H1 (cell line): Measurements from ENCODE around the gene MT1F. TPM values are rescaled to one million over a fixed set of nuclear protein-coding genes. Genes with fewer than 3 reads are reported as not detected.

Source experiments
- CTCF ChIA-PET: fragments of 300-600 bp; sonication (Branson Sonifier 250); formaldehyde crosslinking; loops from one replicate; lab custom pipeline; 2021; ENCODE audit not compliant: partially characterized antibody; lab: Charles Lee
- POLR2A ChIA-PET: fragments of 300-600 bp; sonication (Branson Sonifier 250); formaldehyde crosslinking; loops from one replicate; lab custom pipeline; 2021; ENCODE audit warnings: inconsistent platforms; ENCODE audit not compliant: partially characterized antibody; lab: Charles Lee
- DNase-seq, 2 experiments: peaks; one replicate each; pipeline versions ENCODE4 v3.0.0 to v3.0.0-alpha.2; 2010 to 2022; ENCODE audit warnings: low spot score in 2 of 2, low read depth in 1 of 2, mixed read lengths in 1 of 2
- FAIRE-seq: peaks from 2 replicates; lab custom pipeline; 2011; peaks lifted over from hg19 to GRCh38; lab: Jason Lieb, UNC
- H2AFZ ChIP-seq: 2 replicates; pipeline ENCODE4 v1.8.1; 2012; ENCODE audit warnings: low read length, inconsistent platforms
- H2AK5ac ChIP-seq: 2 replicates; pipeline ENCODE4 v1.6.1; 2013; ENCODE audit warnings: low read depth, low read length
- H2BK120ac ChIP-seq: replicated peaks from 2 replicates; pipeline ENCODE3; 2013; ENCODE audit warnings: low read depth, low read length, inconsistent platforms
- H2BK12ac ChIP-seq: 2 replicates; pipeline ENCODE4 v1.6.1; 2013; ENCODE audit warnings: low read depth, low read length
- H2BK15ac ChIP-seq: 2 replicates; pipeline ENCODE4 v1.6.1; 2013; ENCODE audit warnings: low read length
- H2BK20ac ChIP-seq: 2 replicates; pipeline ENCODE4 v1.6.1; 2013; ENCODE audit warnings: low read length
- H2BK5ac ChIP-seq: 2 replicates; pipeline ENCODE4 v1.6.1; 2013; ENCODE audit warnings: low read depth, low read length
- H3K14ac ChIP-seq: 2 replicates; pipeline ENCODE4 v1.6.1; 2013; ENCODE audit warnings: inconsistent platforms; ENCODE audit not compliant: insufficient read length
- H3K18ac ChIP-seq: 2 replicates; pipeline ENCODE4 v1.6.1; 2013; ENCODE audit warnings: low read length; ENCODE audit errors: extremely low read depth
- H3K23ac ChIP-seq: 2 replicates; pipeline ENCODE4 v1.6.1; 2013; ENCODE audit warnings: inconsistent platforms; ENCODE audit not compliant: insufficient read length
- H3K23me2 ChIP-seq: 2 replicates; pipeline ENCODE4 v1.6.1; 2013; ENCODE audit warnings: low read depth, low read length
- H3K27ac ChIP-seq: 2 replicates; pipeline ENCODE4 v1.6.1; 2011; ENCODE audit warnings: low read depth, low read length, inconsistent platforms
- H3K27me3 ChIP-seq, 4 experiments: replicated peaks in 1 of 4; 1 replicate in 1 of 4; 2 replicates in 3 of 4; pipeline versions ENCODE4 v1.6.1 to v1.8.1; 2011 to 2013; ENCODE audit warnings: low read length in 3 of 4, mild to moderate bottlenecking in 3 of 4, inconsistent platforms in 2 of 4, mixed read lengths in 2 of 4, moderate library complexity in 1 of 4; ENCODE audit not compliant: control insufficient read depth in 3 of 4, insufficient read depth in 3 of 4; ENCODE audit errors: extremely low read depth in 1 of 4
- H3K36me3 ChIP-seq, 4 experiments: 2 replicates each; pipeline versions ENCODE4 v1.6.1 to v1.8.1; 2011 to 2013; ENCODE audit warnings: mild to moderate bottlenecking in 4 of 4, low read length in 3 of 4, moderate library complexity in 2 of 4, control low read depth in 1 of 4, inconsistent platforms in 1 of 4; ENCODE audit not compliant: insufficient read depth in 4 of 4, control insufficient read depth in 2 of 4
- H3K4ac ChIP-seq: replicated peaks from 2 replicates; pipeline ENCODE3; 2013; ENCODE audit warnings: low read length, low read depth, mixed read lengths, inconsistent platforms; ENCODE audit not compliant: insufficient read length
- H3K4me1 ChIP-seq, 4 experiments: replicated peaks in 1 of 4; 1 replicate in 1 of 4; 2 replicates in 3 of 4; pipeline versions ENCODE4 v1.6.1 to v1.8.1; 2011 to 2013; ENCODE audit warnings: low read length in 3 of 4, inconsistent platforms in 2 of 4, mixed read lengths in 1 of 4; ENCODE audit not compliant: insufficient read depth in 4 of 4, control insufficient read depth in 3 of 4
- H3K4me2 ChIP-seq, 2 experiments: 2 replicates each; pipeline versions ENCODE4 v1.6.1 to v1.8.1; 2011 to 2013; ENCODE audit warnings: low read depth in 2 of 2, low read length in 2 of 2, control low read depth in 1 of 2, inconsistent platforms in 1 of 2, mild to moderate bottlenecking in 1 of 2; ENCODE audit not compliant: insufficient read depth in 1 of 2
- H3K4me3 ChIP-seq, 4 experiments: fragments of 200-600, 300-600 bp in 1 of 4; sonication (generic), shearing (Covaris generic), sonication (Bioruptor Twin) in 1 of 4; 2 replicates each; pipeline versions ENCODE4 v1.5.1 to v1.8.1; 2011 to 2016; ENCODE audit warnings: low read length in 4 of 4, low read depth in 3 of 4, control low read depth in 2 of 4, inconsistent platforms in 2 of 4, mild to moderate bottlenecking in 2 of 4, mixed read lengths in 1 of 4, moderate library complexity in 1 of 4; ENCODE audit not compliant: insufficient read depth in 2 of 4; ENCODE audit errors: extremely low read depth in 1 of 4
- H3K56ac ChIP-seq: replicated peaks from 2 replicates; pipeline ENCODE3; 2013; ENCODE audit warnings: low read depth, mild to moderate bottlenecking, mixed read lengths, low read length, inconsistent platforms; ENCODE audit not compliant: insufficient read length
- H3K79me1 ChIP-seq: 2 replicates; pipeline ENCODE4 v1.6.1; 2013; ENCODE audit warnings: low read depth, low read length, control low read depth
- H3K79me2 ChIP-seq, 2 experiments: 2 replicates each; pipeline versions ENCODE4 v1.6.1 to v1.8.1; 2012 to 2013; ENCODE audit warnings: low read length in 2 of 2, mild to moderate bottlenecking in 2 of 2, inconsistent platforms in 1 of 2; ENCODE audit not compliant: insufficient read depth in 2 of 2, control insufficient read depth in 1 of 2
- H3K9ac ChIP-seq, 4 experiments: replicated peaks in 1 of 4; 1 replicate in 1 of 4; 2 replicates in 3 of 4; pipeline versions ENCODE4 v1.6.1 to v1.8.1; 2011 to 2013; ENCODE audit warnings: low read depth in 3 of 4, low read length in 3 of 4, control low read depth in 2 of 4, mild to moderate bottlenecking in 2 of 4, moderate library complexity in 2 of 4, inconsistent platforms in 1 of 4; ENCODE audit errors: extremely low read depth in 1 of 4
- H3K9me3 ChIP-seq, 2 experiments: 2 replicates each; pipeline versions ENCODE4 v1.6.1 to v1.8.1; 2012 to 2013; ENCODE audit warnings: mild to moderate bottlenecking in 2 of 2, moderate library complexity in 2 of 2, control low read depth in 1 of 2, inconsistent platforms in 1 of 2, low read depth in 1 of 2, low read length in 1 of 2, mixed read lengths in 1 of 2; ENCODE audit not compliant: insufficient read depth in 2 of 2
- H4K20me1 ChIP-seq, 2 experiments: replicated peaks in 1 of 2; 2 replicates each; pipeline versions ENCODE3 to v1.8.1; 2011 to 2013; ENCODE audit warnings: inconsistent platforms in 2 of 2, low read length in 2 of 2, mild to moderate bottlenecking in 1 of 2; ENCODE audit not compliant: insufficient read depth in 2 of 2, control insufficient read depth in 1 of 2
- H4K5ac ChIP-seq: 2 replicates; pipeline ENCODE4 v1.6.1; 2013; ENCODE audit warnings: low read length, low read depth, mixed read lengths, inconsistent platforms; ENCODE audit not compliant: insufficient read length
- H4K8ac ChIP-seq: 2 replicates; pipeline ENCODE4 v1.8.0; 2013; ENCODE audit warnings: mild to moderate bottlenecking, moderate library complexity, low read length, inconsistent platforms; ENCODE audit not compliant: insufficient read depth; ENCODE audit errors: extremely low read depth
- H4K91ac ChIP-seq: replicated peaks from 2 replicates; pipeline ENCODE3; 2013; ENCODE audit warnings: low read length, mixed read lengths, inconsistent platforms; ENCODE audit not compliant: insufficient read length
- E2F6 ChIP-seq: IDR thresholded peaks from 2 replicates; pipeline ENCODE4 v1.6.1; 2012; ENCODE audit warnings: inconsistent platforms
- GABPA ChIP-seq: IDR thresholded peaks from 2 replicates; pipeline ENCODE4 v1.6.1; 2011; ENCODE audit warnings: mild to moderate bottlenecking, low read length, moderate library complexity, borderline replicate concordance; ENCODE audit not compliant: insufficient read depth
- GTF2F1 ChIP-seq: IDR thresholded peaks from 2 replicates; pipeline ENCODE4 v1.6.1; 2012; ENCODE audit warnings: low read depth, low read length, improper control_type of control experiment, borderline replicate concordance
- KDM4A ChIP-seq: IDR thresholded peaks from one replicate; pipeline ENCODE4 v1.7.1; 2012; ENCODE audit warnings: low read depth, mild to moderate bottlenecking, moderate library complexity, low read length, inconsistent platforms; ENCODE audit not compliant: severe bottlenecking
- NANOG ChIP-seq: IDR thresholded peaks from 2 replicates; pipeline ENCODE4 v1.6.1; 2011; ENCODE audit warnings: low read length, low read depth, mild to moderate bottlenecking, inconsistent platforms; ENCODE audit not compliant: insufficient read depth, poor library complexity, severe bottlenecking
- POU5F1 ChIP-seq: IDR thresholded peaks from 2 replicates; pipeline ENCODE4 v1.6.1; 2011; ENCODE audit warnings: low read depth, mild to moderate bottlenecking, low read length, moderate library complexity
- SAP30 ChIP-seq: fragments of 300-600 bp; sonication (generic); IDR thresholded peaks from 2 replicates; pipeline ENCODE4 v1.7.1; 2012; ENCODE audit warnings: low read length, moderate library complexity, mild to moderate bottlenecking, inconsistent platforms; ENCODE audit not compliant: insufficient read depth, insufficient replicate concordance
- SIX5 ChIP-seq: IDR thresholded peaks from 2 replicates; pipeline ENCODE4 v1.6.1; 2011; ENCODE audit warnings: mild to moderate bottlenecking, low read depth, low read length
- SP1 ChIP-seq: IDR thresholded peaks from 2 replicates; pipeline ENCODE4 v1.6.1; 2011; ENCODE audit warnings: low read depth, low read length
- TAF1 ChIP-seq: IDR thresholded peaks from 2 replicates; pipeline ENCODE4 v1.6.1; 2011; ENCODE audit warnings: mild to moderate bottlenecking, low read depth, low read length
- TCF12 ChIP-seq: IDR thresholded peaks from 2 replicates; pipeline ENCODE4 v1.6.1; 2011; ENCODE audit warnings: low read depth, mild to moderate bottlenecking, low read length
- WGBS, 2 experiments: shearing (Covaris generic) in 1 of 2; methylation state at CpG; one replicate each; pipeline versions ENCODE4 v1.1.6 to v1.1.7; 2013 to 2015; ENCODE audit warnings: low lambda C conversion rate in 2 of 2, mixed read lengths in 2 of 2, inconsistent platforms in 1 of 2, low coverage in 1 of 2, missing lambda C conversion rate in 1 of 2; ENCODE audit not compliant: insufficient replicate concordance in 2 of 2, insufficient coverage in 1 of 2, insufficient read length in 1 of 2; ENCODE audit errors: extremely low coverage in 1 of 2, missing lambda C conversion rate in 1 of 2; 5-methylcytosine and 5-hydroxymethylcytosine counted together
- polyA plus RNA-seq, 7 experiments: library from polyadenylated mRNA; depleted of rRNA in 3 of 7; stranded (reverse) in 5 of 7; unstranded in 2 of 7; fragments of >200 nt in 5 of 7; fragments of 200-250 nt in 2 of 7; gene quantifications; 1 replicate in 5 of 7; 2 replicates in 1 of 7; 4 replicates in 1 of 7; pipeline versions ENCODE4 v1.2.1 to v1.2.3, GENCODE V29; 2011 to 2013; ENCODE audit warnings: missing spikeins in 2 of 7, mixed read lengths in 2 of 7
- total RNA-seq: library from RNA; stranded (reverse); fragmentation: NEBNext Ultra II Directional; extraction: Animal tissue kit (Norgen Biotek cat#: 25700); gene quantifications from 2 replicates; pipeline ENCODE4 v1.2.1, GENCODE V29; 2021

The MT1F gene
- total and polyA plus RNA-seq, 2 of the 8 experiments (the other 6 are each of a cell fraction or from before 2014, with no cell fraction given), result 5.9 to 20.8 TPM

GRCh38 chr16:56615353-56615752 is 42.4 kb upstream of the MT1F start:
- H3K4me2 ChIP-seq, result no peak overlapping the region
- FAIRE-seq, result no peak
- POLR2A ChIA-PET, result interaction anchor here (2.2 to 3.9 kb wide), 2 partner anchors 11 to 53 kb away, joined by 5 to 31 read pairs; partner anchors contain the start of genes MT1E and MT1G
- TF ChIP-seq TCF12, result no peak
- no peak for TF ChIP-seq SIX5
- no peak for TF ChIP-seq KDM4A
- TF ChIP-seq E2F6, result no peak
- no peak for TF ChIP-seq SAP30
- no peak for TF ChIP-seq GTF2F1
- TF ChIP-seq POU5F1, result no peak
- no peak for TF ChIP-seq GABPA
- no peak for TF ChIP-seq NANOG
- TF ChIP-seq TAF1, result no peak
- no peak for TF ChIP-seq SP1

More at GRCh38 chr16:56615353-56615752, 42.4 kb upstream of the MT1F start:
- Histone ChIP-seq H3K27ac (no peak overlapping the region), H2BK12ac (no peak overlapping the region), H3K27me3 (peaks cover 44 to 81% (median 71%) of the 10 kb centered on the region in 4 experiments), H3K23ac (no peak overlapping the region), H3K4me3 (no peak overlapping the region), H3K9ac (no peak overlapping the region), H3K4me1 (peaks cover 2 to 17% (median 10%) of the 10 kb centered on the region in 4 experiments), H3K36me3 (no peaks in the 10 kb centered on the region), H3K4ac (no peak overlapping the region), H3K79me1 (no peaks in the 10 kb centered on the region), H4K8ac (no peak overlapping the region), H4K91ac (no peak overlapping the region), H4K5ac (no peak overlapping the region), H3K23me2 (peaks cover 5% of the 10 kb centered on the region; the same call in 1 of the 2 replicates), H2BK20ac (no peak overlapping the region), H3K18ac (no peak overlapping the region), H3K56ac (no peak overlapping the region), H3K79me2 (no peaks in the 10 kb centered on the region), H2AK5ac (no peak overlapping the region), H2BK120ac (no peak overlapping the region), H2BK15ac (no peak overlapping the region), H2AFZ (no peak overlapping the region), H4K20me1 (peaks cover 2 to 6% of the 10 kb centered on the region in 2 experiments), H2BK5ac (no peak overlapping the region), H3K9me3 (no peaks in the 10 kb centered on the region), H3K14ac (no peak overlapping the region)
- DNase-seq, result no peak
- CTCF ChIA-PET, result interaction anchor here (0.7 to 1.5 kb wide), 5 partner anchors 10 to 85 kb away, joined by 3 read pairs; partner anchors contain the start of gene MT1M
- WGBS, 2 experiments, result 86% methylated on average over 3 of the region's 3 CpGs; no CpG with 5 or more reads in 1 of the 2 experiments
